ENCODE measurements around the gene PDK4. TPM values are rescaled to one million over a fixed set of nuclear protein-coding genes. Genes with fewer than 3 reads are reported as not detected.

Gene PDK4
- total and polyA plus RNA-seq, 8 donors = 53.5 to 697 (median 111) TPM

DNA sequence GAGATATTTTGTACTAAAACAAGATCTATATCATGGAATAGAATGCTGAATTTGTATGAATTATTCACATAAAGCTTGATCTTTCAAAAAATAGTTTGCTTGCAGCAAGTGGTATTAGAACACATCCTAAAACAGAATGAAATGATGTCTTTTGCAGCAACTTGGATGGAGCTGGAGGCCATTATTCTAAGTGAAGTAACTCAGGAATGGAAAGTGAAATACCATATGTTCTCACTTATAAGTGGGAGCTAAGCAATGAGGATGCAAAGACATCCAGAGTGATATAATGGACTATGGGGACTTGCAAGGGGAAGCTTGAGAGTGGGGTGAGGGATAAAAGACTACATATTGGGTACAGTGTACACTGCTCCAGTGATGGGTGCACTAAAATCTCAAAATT lies 56.9 kb downstream of the PDK4 start:
- Histone ChIP-seq H3K36me3 (no peaks in the 10 kb centered on the region), H3K4me1 (peaks cover 0 to 4% (median under 1%) of the 10 kb centered on the region in 4 donors), H3K27ac (no peak overlapping the region), H3K4me3 (no peak overlapping the region), H3K9me3 (no peaks in the 10 kb centered on the region), H3K27me3 (no peaks in the 10 kb centered on the region)
- DNase-seq = no peak
- TF ChIP-seq POLR2AphosphoS5 (IDR thresholded peaks at IDR 0.05) (no peak), EP300 (IDR thresholded peaks at IDR 0.05) (no peak), POLR2A (IDR thresholded peaks at IDR 0.05) (no peak)
- TF ChIP-seq, protein P1, sequence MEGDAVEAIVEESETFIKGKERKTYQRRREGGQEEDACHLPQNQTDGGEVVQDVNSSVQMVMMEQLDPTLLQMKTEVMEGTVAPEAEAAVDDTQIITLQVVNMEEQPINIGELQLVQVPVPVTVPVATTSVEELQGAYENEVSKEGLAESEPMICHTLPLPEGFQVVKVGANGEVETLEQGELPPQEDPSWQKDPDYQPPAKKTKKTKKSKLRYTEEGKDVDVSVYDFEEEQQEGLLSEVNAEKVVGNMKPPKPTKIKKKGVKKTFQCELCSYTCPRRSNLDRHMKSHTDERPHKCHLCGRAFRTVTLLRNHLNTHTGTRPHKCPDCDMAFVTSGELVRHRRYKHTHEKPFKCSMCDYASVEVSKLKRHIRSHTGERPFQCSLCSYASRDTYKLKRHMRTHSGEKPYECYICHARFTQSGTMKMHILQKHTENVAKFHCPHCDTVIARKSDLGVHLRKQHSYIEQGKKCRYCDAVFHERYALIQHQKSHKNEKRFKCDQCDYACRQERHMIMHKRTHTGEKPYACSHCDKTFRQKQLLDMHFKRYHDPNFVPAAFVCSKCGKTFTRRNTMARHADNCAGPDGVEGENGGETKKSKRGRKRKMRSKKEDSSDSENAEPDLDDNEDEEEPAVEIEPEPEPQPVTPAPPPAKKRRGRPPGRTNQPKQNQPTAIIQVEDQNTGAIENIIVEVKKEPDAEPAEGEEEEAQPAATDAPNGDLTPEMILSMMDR (IDR thresholded peaks at IDR 0.05) = no peak
- intact Hi-C loops (cut with DNase I; ENCODE audit: low total_unique reads) = no loop called here

DNA sequence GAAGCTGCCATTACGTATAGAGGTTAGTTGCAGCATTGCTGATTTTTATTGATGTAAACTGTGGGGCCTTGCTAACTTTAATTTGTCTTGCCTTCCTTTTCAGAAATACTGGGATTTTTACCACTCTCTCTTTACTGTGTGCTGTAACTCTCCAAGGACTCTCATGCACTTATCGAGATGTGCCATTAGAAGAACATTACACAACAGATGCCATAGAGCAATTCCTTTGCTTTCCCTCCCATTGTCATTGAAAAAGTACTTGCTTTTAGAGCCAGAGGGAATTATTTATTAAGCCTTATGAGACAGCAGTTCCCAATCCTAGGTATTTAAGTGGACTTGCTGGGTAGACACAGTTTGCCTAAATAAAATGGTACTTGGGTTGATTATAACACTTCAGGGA lies 58.8 kb downstream of the PDK4 start:
- intact Hi-C loops (cut with DNase I; ENCODE audit: low total_unique reads) = no loop called here
- 83 to 97% (median 95%) methylated on average over 2 of the region's 2 CpGs for WGBS, 5 donors
- no peaks in the 10 kb centered on the region for H3K36me3 ChIP-seq

DNA sequence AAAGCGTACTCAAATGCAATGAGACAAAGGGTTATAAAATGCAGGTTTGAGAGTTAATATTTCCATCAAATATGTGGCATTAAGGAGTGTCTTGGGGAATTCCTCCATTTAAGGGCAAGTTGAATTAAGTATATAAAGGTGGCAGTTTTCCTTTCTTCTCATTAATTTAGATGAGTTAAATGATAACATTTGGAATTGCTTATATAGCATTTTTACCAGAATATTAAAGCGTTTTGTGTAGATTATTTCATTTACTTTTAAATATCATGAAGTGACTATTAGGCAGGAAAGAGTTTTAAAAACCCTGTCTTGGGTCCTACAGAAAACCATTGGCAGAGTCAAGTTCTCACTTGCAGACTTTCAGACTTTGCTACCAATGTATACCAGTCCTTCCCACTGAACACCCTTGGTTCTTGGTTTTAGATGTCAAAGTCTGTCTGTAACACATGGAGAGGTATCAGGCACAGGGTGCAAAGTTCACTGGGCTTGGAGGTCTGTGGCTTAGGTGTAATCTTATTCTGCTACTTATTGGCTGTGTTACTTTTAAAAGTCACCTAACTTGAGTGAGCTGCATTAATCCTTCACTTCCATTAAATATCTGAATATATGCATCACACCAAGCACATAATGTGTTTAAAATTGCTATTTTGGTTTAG lies 59.5 kb downstream of the PDK4 start:
- intact Hi-C loops (cut with DNase I; ENCODE audit: low total_unique reads) = no loop called here
- peak in 1 of 2 donors; percentile 33 for DNase-seq
- no peak overlapping the region for H3K4me3 ChIP-seq
- H3K27ac ChIP-seq = no peak overlapping the region
- no peaks in the 10 kb centered on the region for H3K36me3 ChIP-seq
- 88 to 98% (median 91%) methylated on average over 2 of the region's 2 CpGs for WGBS, 5 donors
- no peaks in the 10 kb centered on the region for H3K27me3 ChIP-seq
- TF ChIP-seq, protein P1 (IDR thresholded peaks at IDR 0.05) = no peak
- TF ChIP-seq POLR2AphosphoS5 (IDR thresholded peaks at IDR 0.05) (no peak), POLR2A (IDR thresholded peaks at IDR 0.05) (no peak), EP300 (IDR thresholded peaks at IDR 0.05) (no peak)
- H3K4me1 ChIP-seq = no peaks in the 10 kb centered on the region
- H3K9me3 ChIP-seq = no peaks in the 10 kb centered on the region

More for the DNA sequence above, 58.8 kb downstream of the PDK4 start:
- Histone ChIP-seq H3K4me1 (no peaks in the 10 kb centered on the region), H3K4me3 (no peak overlapping the region), H3K27ac (no peak overlapping the region), H3K27me3 (no peaks in the 10 kb centered on the region), H3K9me3 (no peaks in the 10 kb centered on the region)
- TF ChIP-seq POLR2A (IDR thresholded peaks at IDR 0.05) (no peak), EP300 (IDR thresholded peaks at IDR 0.05) (no peak), POLR2AphosphoS5 (IDR thresholded peaks at IDR 0.05) (no peak)
- TF ChIP-seq, protein P1 (IDR thresholded peaks at IDR 0.05) = no peak
- DNase-seq = no peak

DNA sequence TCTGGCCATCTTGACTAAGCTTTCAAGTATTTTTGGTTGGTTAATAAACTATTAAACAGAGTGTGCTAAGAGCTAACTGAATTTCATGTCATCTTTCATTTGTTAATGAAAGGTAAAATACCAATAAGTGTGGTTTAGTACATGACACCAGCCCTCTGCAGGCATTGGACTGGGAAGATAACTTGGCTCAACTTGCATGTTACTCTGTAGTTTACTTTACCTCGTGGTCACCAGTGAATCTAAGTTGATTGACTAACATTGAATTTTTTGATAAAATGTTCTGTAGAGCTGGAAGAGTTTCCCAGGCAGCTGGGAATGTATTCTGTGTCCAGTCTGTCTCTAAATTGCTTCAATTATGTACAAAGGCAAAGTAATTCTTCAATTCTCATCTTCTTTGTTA lies 60.7 kb downstream of the PDK4 start:
- no peak for DNase-seq
- H3K9me3 ChIP-seq = no peaks in the 10 kb centered on the region
- WGBS, 5 donors = 5 to 25% (median 11%) methylated on average over 1 of the region's 1 CpG
- H3K27ac ChIP-seq = no peak overlapping the region
- TF ChIP-seq, protein P1 (IDR thresholded peaks at IDR 0.05) = no peak
- no peak for TF ChIP-seq EP300 (IDR thresholded peaks at IDR 0.05)
- no peak for TF ChIP-seq POLR2A (IDR thresholded peaks at IDR 0.05)
- TF ChIP-seq POLR2AphosphoS5 (IDR thresholded peaks at IDR 0.05) = no peak
- no peaks in the 10 kb centered on the region for H3K27me3 ChIP-seq
- intact Hi-C loops (cut with DNase I; ENCODE audit: low total_unique reads) = no loop called here
- no peak overlapping the region for H3K4me3 ChIP-seq
- H3K36me3 ChIP-seq = no peaks in the 10 kb centered on the region
- H3K4me1 ChIP-seq = no peaks in the 10 kb centered on the region

Measured in stomach (tissue), 9 donors.